ENCODE measurements around the gene CSNK2A1.

DNA sequence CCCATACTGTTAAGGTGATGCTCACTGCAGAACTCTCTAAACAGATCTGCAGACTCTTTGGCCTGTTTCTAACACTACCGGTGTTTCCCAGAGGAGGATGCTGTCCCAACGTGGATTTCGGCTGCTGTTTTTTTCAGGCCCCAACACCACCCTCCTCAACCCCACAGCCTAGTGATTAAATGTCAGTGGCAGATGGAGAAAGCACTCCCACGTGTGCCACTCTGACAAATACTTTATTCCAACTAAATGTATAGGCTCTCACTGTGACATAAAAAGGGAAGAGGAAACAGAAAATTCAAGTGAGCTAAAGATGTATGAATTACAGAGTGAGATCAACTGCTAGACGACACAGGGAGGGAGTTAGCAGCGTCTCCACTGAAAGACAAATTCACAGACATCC, 84.8 kb downstream of the CSNK2A1 start:
- no peak for TF ChIP-seq EZH2 (IDR thresholded peaks at IDR 0.05; ENCODE audit: borderline replicate concordance, insufficient read depth, low read depth, low read length, poor library complexity, severe bottlenecking)
- TF ChIP-seq, protein P1, sequence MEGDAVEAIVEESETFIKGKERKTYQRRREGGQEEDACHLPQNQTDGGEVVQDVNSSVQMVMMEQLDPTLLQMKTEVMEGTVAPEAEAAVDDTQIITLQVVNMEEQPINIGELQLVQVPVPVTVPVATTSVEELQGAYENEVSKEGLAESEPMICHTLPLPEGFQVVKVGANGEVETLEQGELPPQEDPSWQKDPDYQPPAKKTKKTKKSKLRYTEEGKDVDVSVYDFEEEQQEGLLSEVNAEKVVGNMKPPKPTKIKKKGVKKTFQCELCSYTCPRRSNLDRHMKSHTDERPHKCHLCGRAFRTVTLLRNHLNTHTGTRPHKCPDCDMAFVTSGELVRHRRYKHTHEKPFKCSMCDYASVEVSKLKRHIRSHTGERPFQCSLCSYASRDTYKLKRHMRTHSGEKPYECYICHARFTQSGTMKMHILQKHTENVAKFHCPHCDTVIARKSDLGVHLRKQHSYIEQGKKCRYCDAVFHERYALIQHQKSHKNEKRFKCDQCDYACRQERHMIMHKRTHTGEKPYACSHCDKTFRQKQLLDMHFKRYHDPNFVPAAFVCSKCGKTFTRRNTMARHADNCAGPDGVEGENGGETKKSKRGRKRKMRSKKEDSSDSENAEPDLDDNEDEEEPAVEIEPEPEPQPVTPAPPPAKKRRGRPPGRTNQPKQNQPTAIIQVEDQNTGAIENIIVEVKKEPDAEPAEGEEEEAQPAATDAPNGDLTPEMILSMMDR (IDR thresholded peaks at IDR 0.05), result no peak
